Ovary (tissue), 9 donors: ENCODE results near the gene CHN2. TPM values are rescaled to one million over a fixed set of nuclear protein-coding genes. Genes with fewer than 3 reads are reported as not detected.
A peak's percentile ranks its signal among the peaks of the same experiment; 100 is the strongest.

Experiments
- DNase-seq, 5 donors: peaks; one replicate each; pipeline ENCODE4 v3.0.0-alpha.2; 2019 to 2020
- H3K27ac ChIP-seq, 2 donors: fragments of 200-600 bp; one replicate each; pipeline versions ENCODE4 v1.5.1 to v1.8.0; 2019 to 2022
- H3K27me3 ChIP-seq: fragments of 200-600 bp; one replicate; pipeline ENCODE4 v1.8.0; 2022
- H3K36me3 ChIP-seq: fragments of 200-600 bp; sonication (generic); one replicate; pipeline ENCODE4 v1.5.1; 2019
- H3K4me1 ChIP-seq: one replicate; pipeline ENCODE4 v1.8.1; 2013; ENCODE audit warnings: mild to moderate bottlenecking, moderate library complexity; ENCODE audit not compliant: insufficient read depth
- H3K4me3 ChIP-seq: fragments of 200-600 bp; sonication (generic); one replicate; pipeline ENCODE4 v1.5.1; 2017
- H3K9me3 ChIP-seq, 2 donors: fragments of 200-600 bp in 1 of 2; sonication (generic) in 1 of 2; one replicate each; pipeline versions ENCODE4 v1.5.1 to v1.8.1; 2013 to 2019; ENCODE audit warnings: mild to moderate bottlenecking in 1 of 2, moderate library complexity in 1 of 2
- EP300 ChIP-seq: sonication (generic); formaldehyde crosslinking; IDR thresholded peaks from one replicate; pipeline ENCODE4 v1.6.1; 2017; ENCODE audit warnings: antibody characterized with exemption
- POLR2A ChIP-seq: fragments of 450-650 bp; IDR thresholded peaks from one replicate; pipeline ENCODE4 v1.6.1; 2017; ENCODE audit warnings: antibody characterized with exemption, mild to moderate bottlenecking, moderate library complexity
- WGBS, 3 donors: extraction: QIAGEN DNeasy Blood & Tissue Kit in 1 of 3; methylation state at CpG; one replicate each; pipeline versions ENCODE4 v1.1.5 to v1.1.7; 2013 to 2017; 5-methylcytosine and 5-hydroxymethylcytosine counted together
- intact Hi-C, 4 donors: fragments of 100-400 bp; cut with DNase I; formaldehyde crosslinking; loops; one replicate each; pipeline versions ENCODE4 v1.11.0 to v1.15.1; 2022 to 2023
- polyA plus RNA-seq, 2 donors: library from polyadenylated mRNA; stranded (reverse); fragments of 200-250 nt in 1 of 2; fragments of 350-450 nt in 1 of 2; fragmentation: Illumina TruSeq in 1 of 2; extraction: RNeasy Lipid Tissue Mini Kit (QIAGEN cat#74804) in 1 of 2; gene quantifications; one replicate each; pipeline ENCODE4 v1.2.3, GENCODE V29; 2013 to 2014
- total RNA-seq, 7 donors: library from RNA; depleted of rRNA in 2 of 7; stranded (reverse); fragments of >200 nt in 2 of 7; fragmentation: NEBNext Ultra II Directional in 3 of 7; extraction: Animal tissue kit (Norgen Biotek cat#: 25700) in 3 of 7; gene quantifications; one replicate each; pipeline versions ENCODE4 v1.1.0 to v1.2.4, GENCODE V29; 2016 to 2023
- TF ChIP-seq, protein P1 (sequence below), 3 donors: fragments of 450-650 bp in 2 of 3; fragments of 200-600 bp in 1 of 3; IDR thresholded peaks; one replicate each; pipeline versions ENCODE4 v1.5.1 to v1.8.0; 2016 to 2022; ENCODE audit warnings: antibody characterized with exemption in 3 of 3, mild to moderate bottlenecking in 1 of 3
- donor health status: DM: no; HTN: no; CAD: no; lungs with moderate emphysema.
- donor health status: DM: no; HTN: no; CAD: no.
- donor health status: Bipolar disorder and iron deficiency.
- donor health status: DM: yes; HTN: yes; CAD: no.
- donor health status: DM: no; HTN: no; CAD: no.
- donor health status: DM: yes; HTN: yes; CAD: no.

The CHN2 gene
- total and polyA plus RNA-seq, 9 donors = 17.9 to 32.6 (median 22.3) TPM

DNA sequence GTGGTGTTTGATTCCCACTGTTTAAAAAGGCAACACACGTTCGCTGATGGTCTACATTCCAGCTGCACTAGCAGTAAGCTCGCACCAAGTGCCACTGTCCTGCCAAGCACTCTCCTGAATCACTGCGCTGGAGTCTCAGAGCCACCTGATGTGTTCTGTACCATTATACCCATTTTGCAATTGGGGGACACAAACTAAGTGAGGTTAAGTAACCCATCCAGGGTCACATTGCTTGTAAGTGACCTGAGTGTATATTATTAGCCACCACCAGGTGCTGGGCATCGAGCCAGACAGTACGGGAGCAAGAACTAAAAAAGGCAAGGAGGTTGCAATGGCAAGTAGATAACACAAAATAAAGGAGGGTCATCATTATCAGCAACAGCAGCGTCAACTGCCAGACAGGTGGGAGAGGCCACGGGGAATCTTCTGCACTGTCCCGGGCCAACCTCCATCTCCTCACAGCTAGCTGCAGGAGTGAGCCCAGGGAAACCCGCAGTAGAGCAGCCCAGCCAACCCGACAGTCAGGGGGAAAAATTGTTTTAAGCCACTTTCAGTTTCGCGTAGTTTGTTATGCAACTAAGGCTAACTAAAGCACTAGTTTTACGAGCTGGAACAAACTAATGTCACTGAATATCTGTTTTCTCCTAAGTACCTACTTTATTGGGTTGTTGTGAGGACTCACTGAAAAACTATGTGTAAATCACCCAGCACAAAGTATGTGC is 47.5 kb upstream of the CHN2 start:
- no peaks in the 10 kb centered on the region for H3K4me1 ChIP-seq
- peak overlapping the region; percentile 27 for H3K4me3 ChIP-seq
- H3K9me3 ChIP-seq = no peaks in the 10 kb centered on the region
- TF ChIP-seq, protein P1, sequence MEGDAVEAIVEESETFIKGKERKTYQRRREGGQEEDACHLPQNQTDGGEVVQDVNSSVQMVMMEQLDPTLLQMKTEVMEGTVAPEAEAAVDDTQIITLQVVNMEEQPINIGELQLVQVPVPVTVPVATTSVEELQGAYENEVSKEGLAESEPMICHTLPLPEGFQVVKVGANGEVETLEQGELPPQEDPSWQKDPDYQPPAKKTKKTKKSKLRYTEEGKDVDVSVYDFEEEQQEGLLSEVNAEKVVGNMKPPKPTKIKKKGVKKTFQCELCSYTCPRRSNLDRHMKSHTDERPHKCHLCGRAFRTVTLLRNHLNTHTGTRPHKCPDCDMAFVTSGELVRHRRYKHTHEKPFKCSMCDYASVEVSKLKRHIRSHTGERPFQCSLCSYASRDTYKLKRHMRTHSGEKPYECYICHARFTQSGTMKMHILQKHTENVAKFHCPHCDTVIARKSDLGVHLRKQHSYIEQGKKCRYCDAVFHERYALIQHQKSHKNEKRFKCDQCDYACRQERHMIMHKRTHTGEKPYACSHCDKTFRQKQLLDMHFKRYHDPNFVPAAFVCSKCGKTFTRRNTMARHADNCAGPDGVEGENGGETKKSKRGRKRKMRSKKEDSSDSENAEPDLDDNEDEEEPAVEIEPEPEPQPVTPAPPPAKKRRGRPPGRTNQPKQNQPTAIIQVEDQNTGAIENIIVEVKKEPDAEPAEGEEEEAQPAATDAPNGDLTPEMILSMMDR (IDR thresholded peaks at IDR 0.05) = no peak
- TF ChIP-seq EP300 = no peak
- TF ChIP-seq POLR2A = no peak
- 3 to 22% (median 5%) methylated on average over 14 of the region's 14 CpGs for WGBS, 3 donors
- intact Hi-C loops = no loop called here
- H3K36me3 ChIP-seq = no peaks in the 10 kb centered on the region
- no peaks in the 10 kb centered on the region for H3K27me3 ChIP-seq
- peak; percentile 15 to 45 (median 24) for DNase-seq
- H3K27ac ChIP-seq = no peak overlapping the region

DNA sequence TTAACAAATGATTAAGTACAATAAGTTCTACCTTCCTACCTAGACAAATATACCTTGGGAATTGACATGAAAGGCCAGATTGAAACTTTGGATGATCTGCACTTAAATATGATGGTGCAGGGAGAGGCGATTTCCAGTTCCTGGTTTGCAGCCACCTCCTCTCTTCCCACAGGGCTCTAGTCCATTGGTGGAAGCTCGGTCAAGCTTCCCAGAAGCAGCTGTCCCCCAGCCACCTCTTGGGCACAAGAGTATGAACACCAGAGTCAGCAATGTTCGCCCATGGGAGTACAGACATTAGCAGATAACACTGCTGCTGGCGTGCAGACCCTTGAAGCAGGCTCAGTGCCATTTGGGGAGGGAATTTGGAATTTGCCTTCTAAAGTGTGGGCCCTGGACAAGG is 46.8 kb upstream of the CHN2 start:
- no peak overlapping the region for H3K4me3 ChIP-seq
- no peak overlapping the region for H3K27ac ChIP-seq
- TF ChIP-seq, protein P1 (IDR thresholded peaks at IDR 0.05) = no peak
- TF ChIP-seq POLR2A (no peak), EP300 (no peak)
- H3K9me3 ChIP-seq = no peaks in the 10 kb centered on the region
- intact Hi-C loops = no loop called here
- no peaks in the 10 kb centered on the region for H3K36me3 ChIP-seq
- 73 to 92% (median 86%) methylated on average over 4 of the region's 4 CpGs for WGBS, 3 donors
- no peak for DNase-seq
- no peaks in the 10 kb centered on the region for H3K27me3 ChIP-seq
- H3K4me1 ChIP-seq = no peaks in the 10 kb centered on the region

DNA sequence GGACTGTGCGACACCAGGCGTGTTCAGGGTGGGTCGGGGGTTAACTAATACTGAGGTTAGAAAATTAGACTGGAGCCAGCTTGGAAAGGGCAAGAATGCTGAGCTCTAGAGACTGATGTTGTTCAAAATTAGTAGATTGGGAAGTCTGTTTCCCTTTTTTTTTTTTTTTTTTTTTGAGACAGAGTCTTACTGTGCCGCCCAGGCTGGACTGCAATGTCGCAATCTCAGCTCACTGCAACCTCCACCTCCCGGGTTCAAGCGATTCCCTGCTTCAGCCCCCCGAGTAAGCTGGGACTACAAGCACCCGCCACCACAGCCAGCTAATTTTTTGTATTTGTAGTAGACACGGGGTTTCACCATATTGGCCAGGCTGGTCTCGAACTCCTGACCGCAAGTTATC is 45.5 kb upstream of the CHN2 start:
- Histone ChIP-seq H3K36me3 (no peaks in the 10 kb centered on the region), H3K4me1 (no peaks in the 10 kb centered on the region), H3K4me3 (no peak overlapping the region), H3K9me3 (no peaks in the 10 kb centered on the region), H3K27me3 (no peaks in the 10 kb centered on the region), H3K27ac (no peak overlapping the region)
- TF ChIP-seq EP300 (no peak), POLR2A (no peak)
- 91 to 96% (median 96%) methylated on average over 12 of the region's 12 CpGs for WGBS, 3 donors
- intact Hi-C loops = no loop called here
- no peak for DNase-seq

DNA sequence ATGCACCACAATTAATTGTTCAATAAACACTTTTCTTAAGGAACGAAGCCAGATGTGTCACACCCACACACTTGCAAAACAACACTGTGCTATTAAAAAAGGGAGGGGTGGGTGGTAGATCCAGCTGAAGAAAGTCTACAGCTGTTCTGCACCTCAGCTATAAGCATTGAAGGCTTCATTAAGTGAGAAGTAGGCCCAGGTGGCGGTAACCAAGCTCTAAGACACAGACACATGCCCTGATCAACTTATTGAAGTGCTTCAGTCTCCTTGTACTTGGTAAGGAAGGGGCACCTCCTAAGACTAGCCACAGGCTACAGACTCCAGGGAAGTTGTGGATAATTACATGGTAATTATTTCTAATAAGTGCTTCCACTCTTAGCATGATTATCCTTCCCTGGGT is 43.7 kb upstream of the CHN2 start:
- no peak for TF ChIP-seq POLR2A
- Histone ChIP-seq H3K4me3 (no peak overlapping the region), H3K9me3 (no peaks in the 10 kb centered on the region), H3K27me3 (no peaks in the 10 kb centered on the region), H3K4me1 (no peaks in the 10 kb centered on the region), H3K36me3 (no peaks in the 10 kb centered on the region), H3K27ac (no peak overlapping the region)
- intact Hi-C loops = no loop called here
- no peak for DNase-seq
- 61 to 72% (median 68%) methylated on average over 2 of the region's 2 CpGs for WGBS, 3 donors

DNA sequence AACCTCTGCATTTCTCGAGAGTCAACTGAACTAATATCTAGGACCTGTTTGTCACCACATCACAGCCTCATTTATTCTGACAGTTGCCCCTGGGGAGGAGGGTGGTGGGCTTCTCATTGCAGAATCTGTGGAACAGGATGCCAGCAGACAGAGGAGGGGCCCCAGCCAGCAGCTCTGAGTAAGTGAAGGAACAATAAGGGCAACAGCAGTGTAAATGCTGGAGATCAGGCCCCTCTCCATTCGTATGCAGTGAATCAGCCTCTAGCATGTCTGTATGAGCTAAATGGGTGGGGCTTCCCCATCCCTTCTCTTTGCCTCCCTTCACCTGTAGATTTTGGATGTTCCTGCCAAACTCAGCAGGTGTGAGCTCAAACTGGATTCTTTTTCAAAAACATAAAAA is 40.5 kb upstream of the CHN2 start:
- no peak overlapping the region for H3K27ac ChIP-seq
- intact Hi-C loops = no loop called here
- 90 to 96% (median 94%) methylated on average over 2 of the region's 2 CpGs for WGBS, 3 donors
- no peak overlapping the region for H3K4me3 ChIP-seq
- DNase-seq = no peak
- H3K36me3 ChIP-seq = no peaks in the 10 kb centered on the region
- no peak for TF ChIP-seq EP300
- TF ChIP-seq POLR2A = no peak
- TF ChIP-seq, protein P1 (IDR thresholded peaks at IDR 0.05) = no peak
- H3K9me3 ChIP-seq = no peaks in the 10 kb centered on the region
- H3K4me1 ChIP-seq = no peaks in the 10 kb centered on the region
- no peaks in the 10 kb centered on the region for H3K27me3 ChIP-seq
